K562 (cell line): ENCODE results near the gene CDK5RAP3. TPM values are rescaled to one million over a fixed set of nuclear protein-coding genes. Genes with fewer than 3 reads are reported as not detected.
A peak's percentile ranks its signal among the peaks of the same experiment; 100 is the strongest.

Experiments
- BRD9 ChIP-seq: fragments of 450-650 bp; IDR thresholded peaks from 2 replicates; pipeline ENCODE4 v1.6.1; 2018; ENCODE audit warnings: low read depth; ENCODE audit not compliant: partially characterized antibody
- CEBPZ ChIP-seq: fragments of 150-350 bp; IDR thresholded peaks from 2 replicates; pipeline ENCODE4 v1.6.1; 2014; ENCODE audit warnings: low read depth, mild to moderate bottlenecking, low read length, borderline replicate concordance
- CHCHD3 ChIP-seq: fragments of 250-450 bp; sonication (Bioruptor Pico); IDR thresholded peaks from 2 replicates; pipeline ENCODE4 v2.1.2; 2022; ENCODE audit warnings: mild to moderate bottlenecking
- ELF4 ChIP-seq: fragments of 450-650 bp; formaldehyde crosslinking; IDR thresholded peaks from 2 replicates; pipeline ENCODE4 v1.4.0; 2022; ENCODE audit warnings: missing genetic modification characterization
- ELK3 ChIP-seq: fragments of 450-650 bp; formaldehyde crosslinking; IDR thresholded peaks from 2 replicates; pipeline ENCODE4 v1.4.0; 2020; ENCODE audit warnings: mild to moderate bottlenecking
- GABPB1 ChIP-seq: sonication (generic); formaldehyde crosslinking; IDR thresholded peaks from 2 replicates; pipeline ENCODE4 v1.8.0; 2022; ENCODE audit warnings: mild to moderate bottlenecking, missing genetic modification reagents
- HOXB6 ChIP-seq: fragments of 250-450 bp; sonication (Bioruptor Pico); IDR thresholded peaks from 2 replicates; pipeline ENCODE4 v1.5.1; 2022; ENCODE audit warnings: mild to moderate bottlenecking, borderline replicate concordance
- ID3 ChIP-seq, 2 experiments: fragments of 250-450 bp in 1 of 2; fragments of 450-650 bp in 1 of 2; sonication (Bioruptor Pico) in 1 of 2; IDR thresholded peaks; 2 replicates each; pipeline versions ENCODE4 v1.6.1 to v1.8.0; 2016 to 2021; ENCODE audit warnings: mild to moderate bottlenecking in 2 of 2, moderate library complexity in 2 of 2, missing compliant biosample characterization in 1 of 2, missing genetic modification characterization in 1 of 2
- IRF9 ChIP-seq: fragments of 450-650 bp; IDR thresholded peaks from 2 replicates; pipeline ENCODE4 v1.6.1; 2016; ENCODE audit warnings: missing biosample characterization, missing genetic modification characterization
- LEF1 ChIP-seq: fragments of 450-650 bp; IDR thresholded peaks from 2 replicates; pipeline ENCODE4 v1.6.1; 2016; ENCODE audit warnings: mild to moderate bottlenecking
- MYC ChIP-seq, 2 experiments: fragments of 250-450 bp in 1 of 2; sonication (Bioruptor Pico) in 1 of 2; IDR thresholded peaks; 2 replicates each; pipeline versions ENCODE4 v1.5.1 to v1.6.1; 2012 to 2021; ENCODE audit warnings: low read depth in 2 of 2, borderline replicate concordance in 1 of 2, improper control_type of control experiment in 1 of 2, low read length in 1 of 2, mild to moderate bottlenecking in 1 of 2, moderate library complexity in 1 of 2
- NCOA6 ChIP-seq: fragments of 450-650 bp; IDR thresholded peaks from 2 replicates; pipeline ENCODE4 v1.6.1; 2017; ENCODE audit warnings: mild to moderate bottlenecking
- NFE2 ChIP-seq: IDR thresholded peaks from 2 replicates; pipeline ENCODE4 v1.6.1; 2014; ENCODE audit warnings: antibody characterized with exemption, low read depth
- NR2C1 ChIP-seq, 2 experiments: fragments of 450-650 bp; IDR thresholded peaks; 2 replicates each; pipeline ENCODE4 v1.6.1; 2017; ENCODE audit warnings: mild to moderate bottlenecking in 2 of 2, antibody characterized with exemption in 1 of 2, inconsistent platforms in 1 of 2, missing compliant biosample characterization in 1 of 2, missing genetic modification characterization in 1 of 2
- PHB2 ChIP-seq: fragments of 450-650 bp; IDR thresholded peaks from 2 replicates; pipeline ENCODE4 v1.6.1; 2017; ENCODE audit warnings: low read depth
- PTBP1 ChIP-seq: fragments of 200-400 bp; formaldehyde crosslinking; IDR thresholded peaks from 2 replicates; pipeline ENCODE4 v1.6.1; 2017; ENCODE audit warnings: low read depth, low read length
- TRIM28 ChIP-seq: fragments of 450-650 bp; IDR thresholded peaks from 2 replicates; pipeline ENCODE4 v1.6.1; 2017
- ZNF134 ChIP-seq: fragments of 250-450 bp; sonication (Bioruptor Pico); conservative IDR thresholded peaks from 2 replicates; pipeline ENCODE4 v1.4.0; 2020
- ZNF316 ChIP-seq: fragments of 450-650 bp; IDR thresholded peaks from 2 replicates; pipeline ENCODE4 v1.6.1; 2016
- ZNF354B ChIP-seq: fragments of 250-450 bp; sonication (Bioruptor Pico); IDR thresholded peaks from 2 replicates; pipeline ENCODE4 v1.4.0; 2020
- ZNF395 ChIP-seq: fragments of 200-800 bp; sonication (Bioruptor generic); IDR thresholded peaks from 2 replicates; pipeline ENCODE4 v1.6.1; 2017; ENCODE audit warnings: missing genetic modification characterization, missing compliant biosample characterization
- polyA plus RNA-seq, 8 experiments: library from polyadenylated mRNA; depleted of rRNA in 4 of 8; stranded (reverse) in 5 of 8; unstranded in 3 of 8; fragments of >200 nt; fragmentation: Nextera tagmentation in 2 of 8; fragmentation: Illumina TruSeq in 1 of 8; extraction: Ambion mirVana in 2 of 8; extraction: Trizol in 1 of 8; gene quantifications; 2 replicates each; pipeline versions ENCODE4 v1.2.1 to v1.2.3, GENCODE V29; 2011 to 2014; ENCODE audit warnings: inconsistent platforms in 1 of 8, missing spikeins in 1 of 8
- total RNA-seq, 7 experiments: library from RNA; depleted of rRNA in 6 of 7; stranded (reverse); fragments of >200 nt in 6 of 7; fragmentation: Illumina TruSeq in 2 of 7; extraction: Trizol in 2 of 7; gene quantifications; 2 replicates each; pipeline versions ENCODE4 v1.2.1 to v1.2.3, GENCODE V29; 2011 to 2021; ENCODE audit warnings: low replicate concordance in 1 of 7

The CDK5RAP3 gene
- total and polyA plus RNA-seq, 9 of the 15 experiments (the other 6 are each of a cell fraction or from before 2014, with no cell fraction given) = 44.2 to 202 (median 91.5) TPM

- TF ChIP-seq MYC (IDR thresholded peaks at IDR 0.05; ENCODE audit: low read depth, low read length) (0 out of 2 replicates have a peak, but pooled peaks have one; percentile 23), MYC (CRISPR knock-in tag; IDR thresholded peaks at IDR 0.05; ENCODE audit: borderline replicate concordance, low read depth) (0 out of 2 replicates have a peak, but pooled peaks have one; percentile 7), HOXB6 (no peak), ZNF395 (CRISPR knock-in tag) (no peak), PTBP1 (no peak), LEF1 (0 out of 2 replicates have a peak, but pooled peaks have one; percentile 10), CHCHD3 (CRISPR knock-in tag) (no peak), ZNF316 (peak; percentile 97), TRIM28 (no peak), NCOA6 (no peak), IRF9 (tag) (no peak), ELF4 (CRISPR knock-in tag) (peak; percentile 64; the same call in 1 of the 2 replicates), GABPB1 (CRISPR knock-in tag) (0 out of 2 replicates have a peak, but pooled peaks have one; percentile 30), ELK3 (no peak), BRD9 (no peak), CEBPZ (no peak), NR2C1 (IDR thresholded peaks at IDR 0.05) (no peak), NR2C1 (tag; IDR thresholded peaks at IDR 0.05) (no peak), ZNF354B (CRISPR knock-in tag) (no peak), ZNF134 (CRISPR knock-in tag) (no peak), PHB2 (0 out of 2 replicates have a peak, but pooled peaks have one; percentile 19), NFE2 (peak; percentile 97), ID3 (CRISPR knock-in tag; IDR thresholded peaks at IDR 0.05) (no peak), ID3 (tag; IDR thresholded peaks at IDR 0.05) (0 out of 2 replicates have a peak, but pooled peaks have one; percentile 18)
These were observed 31.5 kb downstream of the CDK5RAP3 start (continued) for GRCh38 chr17:48002266-48002915.
